HCT116 (cell line): ENCODE data around the gene FAM83F.

Experiments used
- CTCF ChIP-seq, 3 experiments: fragments of 200-600 bp in 1 of 3; sonication (generic) in 1 of 3; IDR thresholded peaks in 2 of 3; conservative IDR thresholded peaks in 1 of 3; 2 replicates each; pipeline ENCODE4 v1.5.1; 2012 to 2017; ENCODE audit warnings: low read depth in 2 of 3, low read length in 2 of 3, antibody characterized with exemption in 1 of 3, borderline replicate concordance in 1 of 3, control low read depth in 1 of 3, mild to moderate bottlenecking in 1 of 3, mixed read lengths in 1 of 3, mixed run types in 1 of 3, moderate library complexity in 1 of 3; ENCODE audit not compliant: insufficient read depth in 1 of 3
- EZH2phosphoT487 ChIP-seq: fragments of 200-600 bp; IDR thresholded peaks from 2 replicates; pipeline ENCODE4 v1.6.1; 2018; ENCODE audit warnings: antibody characterized with exemption, borderline replicate concordance
- POLR2A ChIP-seq: IDR thresholded peaks from 2 replicates; pipeline ENCODE4 v1.7.0; 2011; ENCODE audit warnings: borderline replicate concordance; ENCODE audit not compliant: insufficient read depth, insufficient read length; ENCODE audit errors: extremely low read depth

- TF ChIP-seq CTCF (IDR thresholded peaks at IDR 0.05 in 2 of 3, conservative IDR thresholded peaks at IDR 0.05 in 1 of 3; ENCODE audit: borderline replicate concordance in 1 of 3, insufficient read depth in 1 of 3, low read depth in 2 of 3, low read length in 2 of 3) (no peak), EZH2phosphoT487 (no peak), POLR2A (no peak)
Observed at GRCh38 chr22:40044102-40044869, 49.5 kb downstream of the FAM83F start.
